PC-3 (cell line): ENCODE results near the gene SLC12A8. TPM values are rescaled to one million over a fixed set of nuclear protein-coding genes. Genes with fewer than 3 reads are reported as not detected.

Experiments
- ATAC-seq: fragments of 200-7000 bp; cut with Tn5 transposase; 2 replicates; pipeline ENCODE4 v1.9.1; 2020; ENCODE audit warnings: mild to moderate bottlenecking, moderate library complexity
- BruUV-seq: library from RNA; stranded (reverse); fragments of 400-500 nt; replicated peaks from 2 replicates; lab custom pipeline; 2021; lab: Mats Ljungman, UMichigan
- CTCF ChIA-PET: fragments of 300-600 bp; sonication (Branson Sonifier 250); formaldehyde crosslinking; loops from one replicate; lab custom pipeline; 2022; ENCODE audit warnings: antibody characterized with exemption; lab: Charles Lee
- POLR2A ChIA-PET: fragments of 300-600 bp; sonication (Branson Sonifier 250); formaldehyde crosslinking; loops from one replicate; lab custom pipeline; 2022; ENCODE audit warnings: antibody characterized with exemption; ENCODE audit not compliant: unreplicated experiment; lab: Charles Lee
- DNase-seq: peaks from one replicate; pipeline ENCODE4 v3.0.0-alpha.2; 2015
- H2AFZ ChIP-seq: fragments of 300-600 bp; sonication (generic); 2 replicates; pipeline ENCODE4 v1.6.0; 2016; ENCODE audit warnings: antibody characterized with exemption, low read length
- H3F3A ChIP-seq: fragments of 300-600 bp; sonication (generic); one replicate; pipeline ENCODE4 v1.6.0; 2017; ENCODE audit warnings: antibody characterized with exemption, low read length, control low read depth, mild to moderate bottlenecking; ENCODE audit not compliant: unreplicated experiment
- H3K27ac ChIP-seq: fragments of 300-600 bp; sonication (generic); 2 replicates; pipeline ENCODE4 v1.5.1; 2016; ENCODE audit warnings: mild to moderate bottlenecking, low read length
- H3K27me3 ChIP-seq: fragments of 300-600 bp; sonication (generic); 2 replicates; pipeline ENCODE4 v1.6.1; 2016; ENCODE audit warnings: low read length, mixed read lengths
- H3K36me3 ChIP-seq: fragments of 300-600 bp; sonication (generic); 2 replicates; pipeline ENCODE4 v1.6.1; 2016; ENCODE audit warnings: low read depth, mixed run types, low read length, mixed read lengths
- H3K4me1 ChIP-seq: fragments of 300-600 bp; sonication (generic); 2 replicates; pipeline ENCODE4 v1.5.1; 2016; ENCODE audit warnings: low read length; ENCODE audit not compliant: insufficient read depth
- H3K4me2 ChIP-seq: fragments of 300-600 bp; sonication (generic); 2 replicates; pipeline ENCODE4 v1.6.0; 2016; ENCODE audit warnings: low read length
- H3K4me3 ChIP-seq: fragments of 300-600 bp; sonication (generic); 2 replicates; pipeline ENCODE4 v1.5.1; 2016; ENCODE audit warnings: mild to moderate bottlenecking, low read length, mixed read lengths
- H3K79me2 ChIP-seq: fragments of 300-600 bp; sonication (generic); 2 replicates; pipeline ENCODE4 v1.6.1; 2017; ENCODE audit warnings: low read length, mixed read lengths
- H3K9ac ChIP-seq: fragments of 300-600 bp; sonication (generic); 2 replicates; pipeline ENCODE4 v1.6.0; 2016; ENCODE audit warnings: mild to moderate bottlenecking, low read length
- H3K9me2 ChIP-seq: fragments of 300-600 bp; sonication (generic); replicated peaks from 2 replicates; pipeline ENCODE4 v1.6.1; 2016; ENCODE audit warnings: mixed run types, low read length, mixed read lengths
- H3K9me3 ChIP-seq: fragments of 300-600 bp; sonication (generic); 2 replicates; pipeline ENCODE4 v1.6.1; 2016; ENCODE audit warnings: low read length, mixed read lengths
- H4K20me1 ChIP-seq: fragments of 300-600 bp; sonication (generic); 2 replicates; pipeline ENCODE4 v1.6.1; 2016; ENCODE audit warnings: low read length, mixed read lengths
- EZH2 ChIP-seq: fragments of 300-600 bp; sonication (generic); IDR thresholded peaks from one replicate; pipeline ENCODE4 v1.6.1; 2017; ENCODE audit warnings: antibody characterized with exemption, mild to moderate bottlenecking, low read length; ENCODE audit not compliant: unreplicated experiment
- EZH2phosphoT487 ChIP-seq: fragments of 300-600 bp; sonication (generic); IDR thresholded peaks from 2 replicates; pipeline ENCODE4 v1.6.1; 2018; ENCODE audit warnings: mild to moderate bottlenecking, antibody characterized with exemption, low read length, borderline replicate concordance
- intact Hi-C: fragments of 100-400 bp; cut with micrococcal nuclease; formaldehyde crosslinking; loops from 2 replicates; pipeline ENCODE4 v1.9.0; 2023
- total RNA-seq: library from RNA; depleted of rRNA; stranded (reverse); fragments of >200 nt; gene quantifications from 2 replicates; pipeline ENCODE4 v1.2.3, GENCODE V29; 2014
- TF ChIP-seq, protein P1 (sequence below): fragments of 300-600 bp; sonication (generic); conservative IDR thresholded peaks from 2 replicates; pipeline ENCODE4 v1.5.1; 2017; ENCODE audit warnings: antibody characterized with exemption, low read depth, mild to moderate bottlenecking, low read length

Gene SLC12A8
- total RNA-seq, 1 experiment from 2014 or later: 11.0 TPM

- H3K4me1 ChIP-seq: no peaks in the 10 kb centered on the region
- no peaks in the 10 kb centered on the region for H3K9me2 ChIP-seq
- no peak overlapping the region for H3K4me2 ChIP-seq
- no peaks in the 10 kb centered on the region for H3K27me3 ChIP-seq
- no peaks in the 10 kb centered on the region for H3K36me3 ChIP-seq
- ChIA-PET CTCF (no interaction called here), POLR2A (no interaction called here)
- H2AFZ ChIP-seq: no peak overlapping the region
- no peaks in the 10 kb centered on the region for H3K9me3 ChIP-seq
- TF ChIP-seq EZH2 (no peak), EZH2phosphoT487 (no peak)
- TF ChIP-seq, protein P1, sequence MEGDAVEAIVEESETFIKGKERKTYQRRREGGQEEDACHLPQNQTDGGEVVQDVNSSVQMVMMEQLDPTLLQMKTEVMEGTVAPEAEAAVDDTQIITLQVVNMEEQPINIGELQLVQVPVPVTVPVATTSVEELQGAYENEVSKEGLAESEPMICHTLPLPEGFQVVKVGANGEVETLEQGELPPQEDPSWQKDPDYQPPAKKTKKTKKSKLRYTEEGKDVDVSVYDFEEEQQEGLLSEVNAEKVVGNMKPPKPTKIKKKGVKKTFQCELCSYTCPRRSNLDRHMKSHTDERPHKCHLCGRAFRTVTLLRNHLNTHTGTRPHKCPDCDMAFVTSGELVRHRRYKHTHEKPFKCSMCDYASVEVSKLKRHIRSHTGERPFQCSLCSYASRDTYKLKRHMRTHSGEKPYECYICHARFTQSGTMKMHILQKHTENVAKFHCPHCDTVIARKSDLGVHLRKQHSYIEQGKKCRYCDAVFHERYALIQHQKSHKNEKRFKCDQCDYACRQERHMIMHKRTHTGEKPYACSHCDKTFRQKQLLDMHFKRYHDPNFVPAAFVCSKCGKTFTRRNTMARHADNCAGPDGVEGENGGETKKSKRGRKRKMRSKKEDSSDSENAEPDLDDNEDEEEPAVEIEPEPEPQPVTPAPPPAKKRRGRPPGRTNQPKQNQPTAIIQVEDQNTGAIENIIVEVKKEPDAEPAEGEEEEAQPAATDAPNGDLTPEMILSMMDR: no peak
- no TSS peak for BruUV-seq
- ATAC-seq (no peak), DNase-seq (no peak)
- H3K9ac ChIP-seq: no peak overlapping the region
- no peak overlapping the region for H3K27ac ChIP-seq
- intact Hi-C loops: no loop called here
- no peaks in the 10 kb centered on the region for H3F3A ChIP-seq
- no peak overlapping the region for H3K4me3 ChIP-seq
- H3K79me2 ChIP-seq: no peaks in the 10 kb centered on the region
- no peaks in the 10 kb centered on the region for H4K20me1 ChIP-seq
These were observed 44.1 kb upstream of the SLC12A8 start for GRCh38 chr3:125256675-125257074.

- Histone ChIP-seq H4K20me1 (no peaks in the 10 kb centered on the region), H3K36me3 (no peaks in the 10 kb centered on the region), H3K4me2 (no peak overlapping the region), H3F3A (no peaks in the 10 kb centered on the region), H3K27ac (no peak overlapping the region), H3K9ac (no peak overlapping the region), H3K9me3 (no peaks in the 10 kb centered on the region), H3K9me2 (no peaks in the 10 kb centered on the region), H3K4me3 (no peak overlapping the region), H3K4me1 (no peaks in the 10 kb centered on the region), H3K79me2 (no peaks in the 10 kb centered on the region), H3K27me3 (no peaks in the 10 kb centered on the region), H2AFZ (no peak overlapping the region)
- DNase-seq (no peak), ATAC-seq (no peak)
- TF ChIP-seq EZH2phosphoT487: no peak
- TF ChIP-seq EZH2: no peak
- TF ChIP-seq, protein P1: no peak
- ChIA-PET CTCF (no interaction called here), POLR2A (no interaction called here)
- BruUV-seq: no TSS peak
- intact Hi-C loops: no loop called here
These were observed 38.4 kb upstream of the SLC12A8 start for GRCh38 chr3:125250973-125251372.

- Histone ChIP-seq H3K9me2 (no peaks in the 10 kb centered on the region), H3K27me3 (no peaks in the 10 kb centered on the region), H2AFZ (no peak overlapping the region), H3K4me2 (no peak overlapping the region), H3K27ac (no peak overlapping the region), H3K4me1 (no peaks in the 10 kb centered on the region), H3K9me3 (no peaks in the 10 kb centered on the region), H3K79me2 (no peaks in the 10 kb centered on the region), H4K20me1 (no peaks in the 10 kb centered on the region), H3K4me3 (no peak overlapping the region), H3F3A (no peaks in the 10 kb centered on the region), H3K9ac (no peak overlapping the region), H3K36me3 (no peaks in the 10 kb centered on the region)
- no TSS peak for BruUV-seq
- ATAC-seq (no peak), DNase-seq (no peak)
- TF ChIP-seq EZH2phosphoT487 (no peak), EZH2 (no peak)
- TF ChIP-seq, protein P1: no peak
- intact Hi-C loops: no loop called here
- POLR2A ChIA-PET: no interaction called here
- CTCF ChIA-PET: no interaction called here
These were observed 33.7 kb upstream of the SLC12A8 start for GRCh38 chr3:125246237-125246636.
